HG02610 (cell line): ENCODE data around the gene SIGLEC5.

ENCODE experiments used
- ATAC-seq: cut with Tn5 transposase; IDR thresholded peaks from one replicate; pipeline ENCODE4 v1.9.1; 2021; ENCODE audit warnings: mild to moderate bottlenecking, moderate library complexity; ENCODE audit not compliant: unreplicated experiment

Gene SIGLEC5

DNA sequence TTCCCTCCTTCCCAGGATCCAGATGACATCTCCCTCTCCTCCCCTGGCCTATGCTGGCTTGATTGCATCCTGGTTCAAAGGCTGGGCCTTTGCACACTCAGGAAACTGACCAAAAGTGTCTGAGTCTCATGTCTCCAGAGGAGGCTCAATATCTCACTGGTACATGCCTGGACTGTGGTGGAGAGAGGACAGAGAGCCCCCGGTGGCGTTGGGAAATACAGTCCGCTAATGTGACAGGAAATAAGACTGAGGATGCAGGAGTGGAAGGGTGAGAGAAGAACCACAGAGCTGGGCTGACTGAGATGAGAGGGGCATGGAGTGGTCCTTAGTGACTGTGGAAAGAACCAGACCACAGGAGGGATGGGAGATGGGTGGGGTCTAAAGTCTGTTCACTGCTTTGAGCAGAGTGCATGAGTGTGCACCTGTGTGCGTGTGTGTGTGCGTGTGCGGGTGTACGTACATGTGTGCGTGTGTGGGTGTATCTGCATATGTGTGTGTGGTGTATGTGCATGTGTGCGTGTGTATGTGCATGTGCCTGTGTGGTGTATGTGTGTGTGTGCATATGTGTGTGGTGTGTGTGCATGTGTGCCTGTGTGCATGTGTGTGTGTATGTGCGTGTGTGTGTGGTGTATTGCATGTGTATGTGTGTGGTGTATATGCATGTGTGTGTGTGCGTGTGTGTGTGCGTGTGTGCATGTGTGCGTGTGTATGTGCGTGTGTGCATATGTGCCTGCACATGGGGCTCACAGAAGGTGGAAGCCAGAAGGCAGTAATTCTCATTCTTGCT, 1.9 kb downstream of the SIGLEC5 start:
- no peak for ATAC-seq

DNA sequence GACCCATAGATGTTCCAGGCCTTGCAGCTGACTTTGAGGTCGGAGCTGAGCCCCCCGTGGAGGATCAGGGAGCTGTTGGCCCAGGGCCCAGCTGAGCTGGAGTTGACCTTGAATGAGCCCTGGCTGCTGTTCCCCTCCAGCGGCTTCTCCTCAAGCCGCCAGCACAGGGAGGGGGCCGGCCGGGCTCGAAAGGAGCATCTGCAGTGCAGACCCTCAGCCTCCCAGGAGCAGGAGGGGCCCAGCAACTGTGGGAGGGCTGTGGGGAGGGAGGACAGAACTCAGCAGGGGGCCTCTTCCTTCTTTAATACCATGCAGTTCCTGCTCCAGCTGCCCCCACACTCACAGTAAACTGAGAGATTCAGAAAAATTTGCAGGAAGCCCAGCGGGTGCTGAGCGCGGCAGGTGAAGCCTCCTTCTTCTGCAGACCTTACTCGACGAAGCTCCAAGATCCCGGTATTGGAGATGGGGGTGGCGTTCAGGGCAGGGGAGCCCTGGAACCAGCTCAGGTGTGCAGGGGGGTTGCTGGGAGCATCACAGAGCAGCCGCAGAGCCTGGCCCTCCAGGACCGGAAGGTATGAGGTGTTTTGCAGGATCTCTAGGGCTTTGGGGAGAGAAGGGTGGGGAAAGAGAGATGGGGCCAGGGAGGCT, 2.6 kb downstream of the SIGLEC5 start:
- ATAC-seq = no peak

DNA sequence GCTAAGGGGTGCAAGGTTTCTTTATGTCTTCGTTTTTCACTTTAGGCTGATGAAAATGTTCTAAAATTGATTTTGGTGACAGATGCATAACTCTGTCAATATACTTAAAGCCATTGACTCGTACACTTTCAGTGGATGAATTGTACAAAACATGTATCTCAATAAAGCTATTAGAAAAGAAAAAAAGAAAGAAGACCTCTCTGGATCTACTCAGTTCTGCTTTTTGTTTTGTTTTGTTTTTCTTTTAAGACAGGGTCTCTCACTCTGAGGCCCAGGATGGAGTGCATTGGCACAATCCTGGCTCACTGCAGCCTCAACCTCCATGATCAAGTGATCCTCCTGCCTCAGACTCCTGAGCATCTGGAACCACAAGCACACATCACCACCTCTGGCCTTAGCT, 3.5 kb downstream of the SIGLEC5 start:
- no peak for ATAC-seq

GRCh38 chr19:51621178-51621577, 9.0 kb downstream of the SIGLEC5 start:
- no peak for ATAC-seq

DNA sequence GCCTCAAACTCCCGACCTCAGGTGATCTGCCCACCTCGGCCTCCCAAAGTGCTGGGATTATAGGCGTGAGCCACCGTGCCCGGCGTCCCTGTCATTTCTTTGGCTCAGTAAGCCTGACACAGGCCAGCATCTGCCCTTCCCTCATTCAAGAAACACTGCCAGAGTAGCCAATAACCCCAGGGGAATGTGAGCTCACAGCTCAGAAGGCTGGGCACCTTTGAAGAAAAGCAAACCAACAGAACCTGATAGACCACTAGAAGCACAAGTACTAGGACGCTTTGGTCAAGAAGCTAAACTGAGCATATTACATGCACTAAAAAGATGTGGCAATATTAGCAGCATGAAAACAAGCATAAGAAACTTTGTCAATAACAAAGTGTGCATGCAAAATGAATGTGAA, 14.2 kb downstream of the SIGLEC5 start:
- ATAC-seq = no peak

DNA sequence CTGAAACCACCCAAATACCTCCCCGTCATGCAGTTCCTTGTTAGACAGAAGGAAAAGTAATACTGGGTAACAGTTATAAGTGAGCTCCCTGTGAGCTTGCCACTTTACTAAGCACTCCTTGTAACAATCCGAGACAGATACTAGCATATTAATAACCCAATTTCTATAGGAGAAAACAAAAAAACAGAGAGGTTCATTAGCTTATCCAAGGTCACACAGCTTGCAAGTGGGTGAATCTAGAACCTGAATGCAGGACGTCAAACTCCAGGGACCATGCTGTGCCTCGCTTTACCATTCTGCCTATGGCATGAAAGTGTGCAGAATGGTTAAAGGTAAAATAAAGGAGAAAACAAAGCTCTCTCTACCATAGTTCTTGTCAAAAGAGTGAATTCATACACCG, 15.4 kb downstream of the SIGLEC5 start:
- ATAC-seq = no peak

DNA sequence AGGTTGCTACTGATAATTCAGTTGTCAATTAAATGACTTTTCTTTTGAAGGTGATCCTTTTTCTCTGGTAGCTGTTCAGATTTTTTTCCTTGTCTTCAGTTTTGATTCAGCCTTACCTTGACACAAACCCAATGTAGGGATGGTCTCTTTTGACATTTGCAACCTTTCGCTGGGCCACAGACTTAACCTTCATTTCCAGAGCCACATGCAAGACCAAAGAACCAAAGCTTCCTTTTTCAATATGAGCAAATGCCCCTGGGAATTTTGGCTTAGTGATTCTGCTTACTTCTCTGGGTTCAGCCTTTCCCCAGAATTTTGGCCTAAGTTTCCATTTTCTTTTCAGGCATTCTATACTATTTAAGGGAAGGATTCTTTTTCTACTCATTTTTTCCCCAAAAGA, 19.6 kb downstream of the SIGLEC5 start:
- ATAC-seq = no peak

- ATAC-seq = no peak
These were observed 22.2 kb downstream of the SIGLEC5 start for GRCh38 chr19:51607920-51608562.

DNA sequence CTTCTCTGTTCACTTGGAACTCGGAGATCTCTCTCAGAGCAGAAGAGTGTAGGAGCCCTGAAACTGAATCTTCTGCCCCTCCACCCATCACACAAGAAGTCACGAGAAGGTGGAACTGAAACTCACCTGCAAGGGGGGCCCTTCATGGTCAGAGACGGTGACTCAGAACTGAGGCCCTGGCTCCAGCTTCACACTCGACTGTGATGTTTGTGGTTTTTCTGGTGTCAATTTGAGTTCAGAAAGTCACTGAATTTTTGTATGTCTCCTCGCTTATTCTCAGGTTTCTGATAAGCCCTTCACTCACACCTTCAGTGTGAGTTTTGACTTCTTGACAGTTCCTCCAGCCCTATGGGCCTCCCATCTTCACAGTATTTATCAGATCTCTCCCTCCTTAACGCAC, 23.1 kb downstream of the SIGLEC5 start:
- peak; percentile 86 for ATAC-seq

GRCh38 chr19:51602189-51602854, 27.9 kb downstream of the SIGLEC5 start:
- no peak for ATAC-seq

DNA sequence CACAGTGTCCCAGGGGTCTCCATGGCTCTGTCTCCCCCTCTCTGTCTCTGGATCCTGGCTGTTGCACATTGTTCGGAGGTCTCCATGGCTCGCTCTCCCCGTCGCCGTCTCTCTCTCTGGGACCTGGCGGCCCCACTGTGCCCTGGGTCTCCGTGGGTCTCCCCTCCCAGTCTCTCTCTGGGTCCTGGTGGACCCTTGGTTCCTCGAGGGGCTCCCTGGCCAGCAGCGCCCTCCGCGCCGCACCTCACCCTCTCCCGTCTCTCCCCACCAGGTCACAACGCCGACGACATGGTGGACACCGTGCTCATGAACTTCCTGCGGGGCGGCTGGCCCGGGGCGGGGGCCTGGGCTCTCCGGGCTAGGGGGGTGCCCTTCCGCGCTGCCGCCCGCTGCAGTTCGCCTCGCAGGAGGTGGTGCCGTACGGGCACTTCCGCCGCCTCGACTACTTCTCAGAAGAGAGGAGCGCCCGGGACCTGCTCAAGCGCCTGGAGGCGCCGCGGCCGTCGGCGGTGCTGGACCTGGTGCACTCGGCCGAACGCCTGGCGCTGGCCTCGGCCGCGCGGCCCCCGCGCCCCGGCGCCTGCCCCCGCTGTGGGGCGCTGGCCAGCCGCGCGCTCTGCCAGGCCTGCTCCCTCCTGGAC, 29.1 kb downstream of the SIGLEC5 start:
- ATAC-seq = no peak

DNA sequence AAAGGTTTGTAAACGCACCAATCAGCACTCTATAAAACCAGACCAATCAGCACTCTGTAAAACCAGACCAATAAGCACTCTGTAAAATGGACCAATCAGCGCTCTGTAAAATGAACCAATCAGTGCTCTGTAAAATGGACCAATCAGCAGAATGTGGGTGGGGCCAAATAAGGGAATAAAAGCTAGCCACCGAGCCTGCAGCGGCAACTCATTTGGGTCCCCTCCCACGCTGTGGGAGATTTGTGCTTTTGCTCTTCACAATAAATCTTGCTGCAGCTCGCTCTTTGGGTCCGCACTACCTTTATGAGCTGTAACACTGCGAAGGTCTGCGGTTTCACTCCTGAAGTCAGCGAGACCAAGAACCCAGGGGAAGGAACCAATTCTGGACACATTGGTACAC, 31.1 kb downstream of the SIGLEC5 start:
- ATAC-seq = no peak

DNA sequence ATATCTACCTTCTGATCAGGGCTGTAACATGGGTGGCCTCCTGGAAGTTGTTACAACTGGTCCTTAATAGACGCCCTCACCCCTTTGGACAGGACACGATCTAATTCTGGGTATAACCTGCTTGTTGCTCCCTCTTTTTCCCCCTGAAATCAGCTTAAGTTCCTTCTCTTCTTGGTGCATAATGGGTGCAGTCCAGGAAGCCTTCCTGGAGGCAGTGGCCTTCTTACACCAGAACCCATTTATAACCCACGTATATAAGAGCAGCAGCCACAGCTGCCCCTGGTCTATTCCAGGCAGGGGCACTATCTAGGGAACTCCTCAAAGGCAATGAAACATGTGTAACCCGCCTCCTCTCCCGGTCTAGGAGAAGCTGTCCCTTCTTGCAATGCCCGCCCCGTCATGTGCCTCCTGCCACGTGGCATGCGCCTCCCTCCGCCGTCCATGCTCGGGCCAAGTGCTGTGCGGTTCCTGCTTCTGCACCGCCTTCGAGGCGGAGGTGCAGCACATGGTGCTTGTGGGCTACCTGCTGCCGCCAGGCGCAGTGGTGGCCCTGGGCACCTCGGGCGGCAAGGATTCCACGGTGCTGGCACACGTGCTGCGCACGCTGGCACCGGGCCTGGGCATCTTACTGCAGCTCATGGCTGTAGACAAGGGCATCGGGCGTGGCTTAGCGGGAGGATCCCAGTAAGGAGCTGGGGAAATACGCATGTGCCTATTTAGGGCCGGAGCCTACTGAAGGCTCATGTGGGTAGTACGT, 31.9 kb downstream of the SIGLEC5 start:
- ATAC-seq = no peak

GRCh38 chr19:51595190-51596175, 34.7 kb downstream of the SIGLEC5 start:
- no peak for ATAC-seq

DNA sequence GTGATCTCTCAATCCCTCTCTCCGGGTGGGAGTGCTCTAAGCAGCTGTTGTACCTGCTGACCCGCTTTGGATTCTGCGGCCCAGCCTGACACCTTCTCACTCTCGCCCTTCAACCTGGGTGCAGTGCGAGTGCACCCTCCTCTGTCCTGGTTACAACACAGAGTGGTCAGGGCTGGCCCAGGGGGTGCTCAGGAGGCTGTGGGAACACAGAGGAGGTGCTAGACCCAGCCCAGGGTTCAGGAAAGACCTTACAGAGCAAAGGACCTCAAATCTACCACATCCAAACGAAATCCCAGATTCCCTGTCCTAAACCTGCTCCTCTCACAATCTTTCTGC, 35.5 kb downstream of the SIGLEC5 start:
- no peak for ATAC-seq

- ATAC-seq = peak; percentile 91
These were observed 36.0 kb downstream of the SIGLEC5 start for GRCh38 chr19:51593969-51594773.

DNA sequence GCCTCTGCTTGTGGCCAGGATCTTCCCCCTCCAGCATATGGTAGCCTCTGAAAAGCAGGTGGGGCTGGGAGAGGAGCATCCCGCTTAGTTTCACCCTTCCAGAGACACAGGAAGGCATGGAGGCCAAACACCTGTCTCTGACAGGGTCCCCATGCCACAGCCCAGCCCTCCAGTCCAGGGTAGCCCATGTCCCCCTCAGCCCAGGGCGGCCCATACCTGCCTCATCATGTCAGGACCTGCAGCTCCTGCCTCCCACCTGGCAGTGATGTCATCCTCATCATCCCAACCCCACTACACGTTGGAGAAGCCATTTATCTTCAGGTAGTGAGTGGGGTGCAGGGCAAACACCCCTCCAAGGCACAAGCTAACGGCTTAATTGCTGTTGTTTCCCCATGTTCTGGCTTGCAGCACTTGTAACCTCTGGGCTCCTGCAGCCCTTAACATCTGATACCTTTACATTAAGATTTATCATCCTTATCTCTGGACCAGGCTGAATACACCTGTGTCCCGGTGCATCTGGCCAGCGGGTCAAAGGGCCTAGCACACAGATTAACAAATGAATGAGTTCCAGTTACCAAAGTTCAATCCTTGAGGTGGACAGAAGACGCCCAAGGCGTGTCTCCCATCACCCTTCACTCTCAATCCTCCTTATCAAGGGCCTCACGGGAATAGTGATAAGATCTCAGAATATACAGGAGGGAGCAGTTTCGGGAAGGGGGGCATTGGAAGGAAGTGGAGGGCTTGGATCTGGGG, 36.9 kb downstream of the SIGLEC5 start:
- ATAC-seq = no peak

DNA sequence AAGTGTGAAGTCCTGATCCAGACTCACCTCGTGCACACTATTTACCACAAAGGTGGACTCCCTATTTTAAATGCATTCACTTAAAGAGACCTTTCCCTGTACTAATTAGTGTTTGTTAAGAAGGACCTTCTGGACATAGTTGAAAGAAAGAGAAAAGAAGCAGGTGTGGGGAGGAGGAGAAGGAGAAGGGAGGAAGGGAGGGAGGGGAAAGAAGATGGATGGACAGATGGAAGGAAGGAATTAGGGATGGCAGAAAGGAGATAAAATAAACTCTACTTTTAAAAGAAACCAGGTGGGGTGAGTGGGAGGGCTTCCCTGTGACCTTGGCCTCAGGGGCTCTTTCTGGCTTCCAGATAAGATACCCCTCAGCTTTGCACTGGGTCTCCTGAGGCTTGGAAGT, 37.7 kb downstream of the SIGLEC5 start:
- ATAC-seq = no peak
